ENCODE results near the gene IP6K3. TPM values are rescaled to one million over a fixed set of nuclear protein-coding genes. Genes with fewer than 3 reads are reported as not detected.

The IP6K3 gene
- total RNA-seq, 1 experiment from 2014 or later: not detected

DNA sequence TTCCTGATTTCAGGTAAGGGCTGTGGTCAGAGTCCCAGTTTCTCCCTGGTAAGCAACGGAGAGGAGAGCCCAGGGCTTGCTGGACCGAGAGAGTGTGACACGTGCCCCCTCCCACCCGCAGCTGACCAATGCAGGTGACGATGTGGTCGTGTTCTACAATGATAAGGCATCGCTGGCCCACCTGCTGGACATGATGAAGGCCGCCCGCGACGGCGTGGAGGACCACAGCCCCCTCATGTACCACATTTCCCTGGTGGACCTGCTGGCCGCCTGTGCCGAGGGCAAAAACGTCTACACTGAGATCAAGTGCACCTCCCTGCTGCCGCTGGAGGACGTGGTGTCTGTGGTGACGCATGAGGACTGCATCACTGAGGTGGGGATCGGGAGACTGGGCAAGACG, 66.9 kb downstream of the IP6K3 start:
- in situ Hi-C loops (cut with HindIII; ENCODE audit: low pct_unique_long_range_greater_than_20kb, low sequenced_read_pairs): no loop called here
- no peak for DNase-seq (ENCODE audit: low read depth, low spot score)

DNA sequence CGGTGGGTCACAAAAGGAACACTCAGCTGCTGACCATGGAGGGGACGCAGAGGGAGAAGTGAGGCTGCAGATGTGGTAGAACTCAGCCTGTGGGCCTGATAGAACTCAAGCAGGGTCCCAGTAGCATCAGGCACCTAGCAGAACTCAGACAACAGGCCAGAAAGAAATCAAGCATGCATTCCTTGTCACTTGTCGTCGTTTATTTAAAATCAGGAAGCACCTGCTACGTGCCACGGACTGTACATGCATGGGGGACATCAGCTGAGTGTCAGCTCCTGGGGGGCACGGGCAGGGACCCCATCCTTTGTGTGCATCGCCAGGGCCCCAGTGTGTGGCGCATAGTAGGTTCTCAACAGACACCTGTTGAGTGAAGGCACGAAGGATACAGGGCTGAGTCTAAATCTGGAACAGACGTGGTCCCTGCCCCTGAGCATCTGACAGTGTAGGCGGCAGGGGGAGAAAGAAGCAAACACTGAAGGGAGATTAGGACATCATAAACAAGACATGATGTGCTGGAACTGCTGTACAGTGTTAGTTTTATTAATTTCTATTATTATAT, 67.7 kb downstream of the IP6K3 start:
- DNase-seq (ENCODE audit: low read depth, low spot score): no peak
- in situ Hi-C loops (cut with HindIII; ENCODE audit: low pct_unique_long_range_greater_than_20kb, low sequenced_read_pairs): no loop called here

DNA sequence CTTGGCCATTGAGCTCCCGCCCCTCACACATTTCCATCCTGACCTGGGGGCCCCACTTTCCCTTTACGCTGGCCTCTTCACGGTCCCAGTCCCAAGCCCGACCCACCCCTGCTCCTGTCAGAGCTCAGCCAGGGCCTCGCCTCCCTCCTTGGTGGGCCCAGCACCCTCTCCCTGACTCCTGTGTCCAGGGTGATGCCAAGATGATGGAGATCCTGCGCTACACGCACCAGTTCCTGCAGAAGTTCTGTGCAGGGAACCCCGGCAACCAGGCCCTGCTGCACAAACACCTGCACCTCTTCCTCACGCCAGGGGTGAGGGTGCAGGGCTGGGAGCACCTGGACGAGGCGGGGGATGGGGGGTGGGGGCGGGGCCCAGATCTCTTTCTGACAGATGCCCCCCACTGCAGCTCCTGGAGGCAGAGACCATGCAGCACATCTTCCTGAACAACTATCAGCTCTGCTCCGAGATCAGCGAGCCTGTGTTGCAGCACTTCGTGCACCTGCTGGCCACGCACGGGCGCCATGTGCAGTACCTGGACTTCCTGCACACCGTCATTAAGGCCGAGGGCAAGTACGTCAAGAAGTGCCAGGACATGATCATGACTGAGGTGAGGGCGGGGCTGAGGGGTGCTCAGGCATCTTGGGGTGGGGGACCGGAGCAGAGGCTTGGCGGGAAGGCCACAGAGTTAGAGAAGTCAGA, 68.3 kb downstream of the IP6K3 start:
- in situ Hi-C loops (cut with HindIII; ENCODE audit: low pct_unique_long_range_greater_than_20kb, low sequenced_read_pairs): no loop called here
- DNase-seq (ENCODE audit: low read depth, low spot score): no peak

DNA sequence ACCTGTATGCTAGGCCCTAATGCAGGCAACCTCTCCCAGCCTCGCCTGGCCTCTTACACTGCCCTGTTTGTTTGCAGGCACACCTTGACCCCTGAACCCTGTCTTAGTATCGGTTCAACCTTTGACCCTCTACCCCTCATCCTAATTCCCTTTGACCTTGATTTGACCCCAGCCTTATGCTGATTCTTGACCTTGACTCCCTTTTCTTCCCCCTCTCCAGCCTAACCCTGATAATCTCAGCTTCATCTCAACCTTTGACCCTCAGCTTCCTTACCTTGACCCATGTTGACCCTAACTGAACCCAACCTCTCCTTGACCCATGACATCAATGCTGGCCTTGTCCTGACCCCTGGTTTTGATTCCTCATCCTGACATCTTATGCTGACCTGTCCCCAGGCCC, 69.0 kb downstream of the IP6K3 start:
- no peak for DNase-seq (ENCODE audit: low read depth, low spot score)
- in situ Hi-C loops (cut with HindIII; ENCODE audit: low pct_unique_long_range_greater_than_20kb, low sequenced_read_pairs): no loop called here

DNA sequence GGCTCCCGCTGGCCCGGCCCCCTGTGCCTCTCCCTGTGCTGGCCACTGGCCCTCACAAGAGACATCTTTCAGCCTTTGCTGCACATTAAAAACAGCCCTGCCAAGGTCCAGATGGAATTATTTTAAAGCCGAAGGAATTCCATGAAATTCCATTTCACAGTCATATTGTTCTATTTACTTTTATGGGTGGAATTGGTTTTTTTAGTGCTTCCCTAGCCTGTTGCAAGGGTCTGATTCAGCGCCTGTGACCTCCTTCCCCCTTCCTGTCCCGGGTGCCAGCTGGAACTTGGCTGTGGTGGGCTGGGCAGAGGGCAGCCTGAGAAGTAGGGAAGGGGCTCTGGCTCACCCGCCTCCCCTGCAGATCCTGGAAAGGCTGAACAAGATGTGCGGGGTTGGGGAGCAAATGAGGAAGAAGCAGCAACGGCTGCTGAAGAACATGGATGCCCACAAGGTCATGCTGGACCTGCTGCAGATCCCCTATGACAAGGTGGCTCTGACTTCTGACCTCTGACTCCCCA, 69.5 kb downstream of the IP6K3 start:
- in situ Hi-C loops (cut with HindIII; ENCODE audit: low pct_unique_long_range_greater_than_20kb, low sequenced_read_pairs): no loop called here
- DNase-seq (ENCODE audit: low read depth, low spot score): no peak

DNA sequence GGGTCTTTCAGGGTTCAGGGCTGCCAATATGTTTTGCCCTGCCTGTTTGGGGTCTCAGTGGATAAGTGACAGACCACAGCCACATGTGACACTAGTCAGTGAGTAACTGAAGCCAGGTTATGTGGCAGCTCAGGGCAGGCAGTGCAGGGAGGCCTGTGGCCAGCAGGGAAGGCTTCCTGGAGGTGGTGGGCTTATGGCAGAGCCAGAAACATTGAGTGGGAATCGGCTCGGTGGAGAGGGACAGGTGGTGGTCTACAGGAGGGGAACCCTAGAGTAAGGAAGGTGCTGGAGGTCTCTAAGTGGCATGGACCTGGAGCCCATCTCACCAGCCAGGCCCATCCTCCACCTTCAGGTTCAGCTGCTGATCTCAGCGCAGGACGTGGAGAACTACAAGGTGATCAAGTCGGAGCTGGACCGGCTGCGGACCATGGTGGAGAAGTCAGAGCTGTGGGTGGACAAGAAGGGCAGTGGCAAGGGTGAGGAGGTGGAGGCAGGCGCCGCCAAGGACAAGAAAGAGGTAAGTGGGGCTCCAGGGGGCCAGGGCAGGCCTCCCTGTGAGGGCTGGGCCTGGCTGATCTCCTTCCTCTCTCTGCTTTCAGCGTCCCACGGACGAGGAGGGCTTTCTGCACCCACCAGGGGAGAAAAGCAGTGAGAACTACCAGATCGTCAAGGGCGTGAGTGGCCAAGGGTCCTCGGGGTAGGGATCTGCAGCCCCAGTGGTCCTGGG, 70.1 kb downstream of the IP6K3 start:
- DNase-seq (ENCODE audit: low read depth, low spot score): no peak
- in situ Hi-C loops (cut with HindIII; ENCODE audit: low pct_unique_long_range_greater_than_20kb, low sequenced_read_pairs): no loop called here

DNA sequence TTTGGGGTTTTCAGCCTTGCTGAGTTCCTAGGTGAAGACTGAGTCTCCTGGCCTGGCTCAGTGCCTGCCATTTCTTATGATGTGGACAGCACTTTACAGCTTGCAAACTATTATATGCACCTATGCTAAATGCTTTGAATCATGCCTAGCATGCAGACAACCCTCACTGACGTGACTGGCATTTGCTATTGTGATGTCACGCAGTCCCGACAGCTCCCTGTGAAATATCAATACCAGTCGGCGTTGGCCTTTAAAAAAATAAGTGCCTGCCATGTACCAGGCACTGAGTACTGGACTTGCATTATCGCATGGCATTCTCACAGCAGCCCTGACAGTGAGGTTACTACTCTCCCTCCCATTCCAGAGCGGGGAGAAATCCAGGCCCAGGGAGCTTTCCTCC, 70.7 kb downstream of the IP6K3 start:
- DNase-seq (ENCODE audit: low read depth, low spot score): no peak
- in situ Hi-C loops (cut with HindIII; ENCODE audit: low pct_unique_long_range_greater_than_20kb, low sequenced_read_pairs): no loop called here

DNA sequence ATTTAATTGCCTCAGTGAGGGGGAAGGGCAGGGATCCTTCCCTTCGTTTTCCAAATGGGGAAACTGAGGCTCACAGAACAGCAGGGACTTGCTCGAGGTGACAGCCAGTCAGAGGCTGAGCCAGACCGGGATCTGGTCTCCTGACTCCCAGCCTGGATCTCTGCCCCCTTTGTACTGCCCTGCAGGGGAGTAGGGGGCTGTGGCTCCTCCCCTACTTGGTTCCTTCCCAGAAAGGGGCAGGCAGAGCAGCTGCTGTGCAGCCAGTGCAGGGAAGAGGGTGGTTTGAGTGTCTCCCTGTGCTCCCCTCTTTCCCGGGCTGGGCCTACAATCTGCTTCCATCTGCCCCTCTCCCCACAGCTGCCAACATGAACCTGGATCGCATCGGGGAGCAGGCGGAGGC, 72.9 kb downstream of the IP6K3 start:
- no peak for DNase-seq (ENCODE audit: low read depth, low spot score)
- in situ Hi-C loops (cut with HindIII; ENCODE audit: low pct_unique_long_range_greater_than_20kb, low sequenced_read_pairs): no loop called here

DNA sequence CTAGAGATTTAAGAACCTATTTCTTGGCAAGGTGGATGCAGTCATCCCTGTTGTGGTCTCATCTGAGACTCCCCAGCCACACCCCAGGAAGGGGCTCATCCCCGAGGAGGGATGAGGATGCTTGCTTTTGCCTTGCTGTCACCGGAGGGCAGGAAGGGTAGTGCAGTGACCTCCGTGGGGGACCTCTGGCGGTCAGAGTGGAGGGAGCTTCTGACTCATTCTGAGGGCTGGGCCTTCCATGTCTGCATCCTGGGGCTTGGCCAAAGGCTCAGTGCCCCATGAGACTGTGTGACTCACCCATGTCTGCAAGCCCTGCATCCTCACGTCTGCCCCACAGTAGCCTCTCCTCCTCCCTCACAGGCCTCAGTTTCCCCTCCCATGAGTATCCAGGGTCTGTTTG, 73.9 kb downstream of the IP6K3 start:
- peak; percentile 77 for DNase-seq (ENCODE audit: low read depth, low spot score)
- in situ Hi-C loops (cut with HindIII; ENCODE audit: low pct_unique_long_range_greater_than_20kb, low sequenced_read_pairs): no loop called here

DNA sequence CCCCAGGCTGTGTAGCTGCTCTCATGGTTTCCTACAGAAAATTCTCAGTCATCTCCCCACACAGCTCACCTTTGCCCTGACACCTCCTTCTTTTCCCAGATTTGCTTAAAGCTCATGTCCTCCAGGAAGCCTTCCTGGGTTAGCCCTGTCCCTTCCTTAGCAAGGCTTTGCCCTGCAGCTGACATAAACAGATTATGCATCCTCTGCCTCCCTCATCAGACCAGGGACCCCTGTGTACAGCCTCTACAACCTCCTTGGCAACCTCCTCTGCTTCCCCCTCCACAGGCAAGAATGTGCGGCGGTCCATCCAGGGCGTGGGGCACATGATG, 75.0 kb downstream of the IP6K3 start:
- no peak for DNase-seq (ENCODE audit: low read depth, low spot score)
- in situ Hi-C loops (cut with HindIII; ENCODE audit: low pct_unique_long_range_greater_than_20kb, low sequenced_read_pairs): no loop called here

Small RNA genes within 50 kb of the gene (small RNA-seq; reads per million reads assigned to genes)
- gene MIR3934: 0 reads per million in 2 experiments

Other genes with a start within 250 kb of the IP6K3 start
- 11.2 and 11.9 TPM in 2 replicates for gene BAK1, start 166.6 kb downstream of the IP6K3 start, total RNA-seq (2014; rRNA removed; shearing (Covaris generic))
- 4.2 and 4.3 TPM in 2 replicates for gene ITPR3, start 125.6 kb downstream of the IP6K3 start, total RNA-seq (2014; rRNA removed; shearing (Covaris generic))
- 36.1 and 40.1 TPM in 2 replicates for gene UQCC2, start 35.2 kb downstream of the IP6K3 start, total RNA-seq (2014; rRNA removed; shearing (Covaris generic))
- gene LEMD2, start 42.2 kb upstream of the IP6K3 start, total RNA-seq (2014; rRNA removed; shearing (Covaris generic)): 40.0 and 54.6 TPM in 2 replicates
- not detected in 2 replicates for gene MLN, start 57.1 kb upstream of the IP6K3 start, total RNA-seq (2014; rRNA removed; shearing (Covaris generic))